Fibroblast of peridontal ligament (primary cell): Measurements from ENCODE around the gene MYPOP.

ENCODE experiments used
- DNase-seq: peaks from one replicate; pipeline ENCODE4 v3.0.0-alpha.2; 2010; ENCODE audit errors: extremely low read depth

MYPOP gene

GRCh38 chr19:45863840-45864628 is 38.4 kb downstream of the MYPOP start, which contains the start of gene FOXA3:
TSS of gene FOXA3 (plus strand) at chr19:45864326. CDS start at chr19:45864457, 131 bp downstream.
- no peak for DNase-seq

- no peak for DNase-seq
Observed at GRCh38 chr19:45863335-45863839, 39.0 kb downstream of the MYPOP start.

DNA sequence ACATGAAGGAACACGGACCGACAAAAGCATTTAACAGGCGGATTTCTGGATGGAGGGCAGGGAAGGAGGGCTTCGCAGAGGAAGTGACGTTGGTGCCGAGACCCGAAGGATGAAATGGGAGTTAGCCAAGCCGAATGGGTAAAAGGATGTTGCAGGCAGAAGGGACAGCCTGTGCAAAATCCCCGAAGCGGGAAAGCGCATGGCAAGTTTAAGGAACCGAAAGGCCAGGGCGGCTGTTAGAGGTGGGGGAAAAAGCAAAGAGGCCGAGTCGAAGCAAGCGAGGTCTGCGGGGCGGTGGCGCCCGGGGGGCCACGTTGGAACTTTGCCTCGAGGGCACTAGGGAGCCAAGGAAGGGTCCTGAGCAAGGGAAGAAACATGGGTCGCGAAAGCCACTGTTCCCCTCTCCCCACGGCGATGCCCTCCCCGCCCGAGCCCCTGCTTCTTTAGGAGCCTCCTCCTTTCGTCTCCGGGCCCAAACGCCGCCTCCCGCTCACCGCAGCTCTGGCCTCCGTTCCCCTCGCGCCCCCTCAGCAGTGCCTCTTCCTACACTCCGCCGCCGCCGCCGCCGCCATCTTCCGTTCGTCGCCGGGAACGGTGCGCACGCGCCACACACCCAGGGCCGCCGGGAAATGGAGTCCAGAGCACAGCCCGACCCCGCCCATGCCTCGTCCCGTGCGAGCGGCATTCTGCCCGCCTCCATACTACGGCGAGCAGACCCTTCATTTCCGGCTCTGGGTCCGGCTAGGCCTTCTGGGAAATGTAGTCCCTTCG is 39.7 kb downstream of the MYPOP start, which contains the start of gene SYMPK:
Gene SYMPK, minus strand, starts transcription at position 584 of the 771 bp plus-strand sequence. CDS start 8,652 bp downstream, outside the sequence.
- peak; percentile 97 for DNase-seq

DNA sequence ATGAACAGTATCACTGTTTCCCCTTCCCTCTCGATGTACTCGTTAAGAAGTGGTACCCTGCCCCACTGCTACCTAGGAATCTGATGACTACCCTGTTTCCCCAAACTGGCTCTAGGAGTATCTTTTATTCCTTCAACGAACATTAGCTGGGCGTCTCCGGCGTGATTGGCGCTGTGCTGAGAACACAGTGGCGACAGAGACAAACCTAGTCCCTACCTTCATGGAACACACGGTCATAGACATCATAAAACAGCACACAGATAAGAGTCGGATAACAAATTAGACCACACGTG is 40.2 kb downstream of the MYPOP start:
- no peak for DNase-seq

DNA sequence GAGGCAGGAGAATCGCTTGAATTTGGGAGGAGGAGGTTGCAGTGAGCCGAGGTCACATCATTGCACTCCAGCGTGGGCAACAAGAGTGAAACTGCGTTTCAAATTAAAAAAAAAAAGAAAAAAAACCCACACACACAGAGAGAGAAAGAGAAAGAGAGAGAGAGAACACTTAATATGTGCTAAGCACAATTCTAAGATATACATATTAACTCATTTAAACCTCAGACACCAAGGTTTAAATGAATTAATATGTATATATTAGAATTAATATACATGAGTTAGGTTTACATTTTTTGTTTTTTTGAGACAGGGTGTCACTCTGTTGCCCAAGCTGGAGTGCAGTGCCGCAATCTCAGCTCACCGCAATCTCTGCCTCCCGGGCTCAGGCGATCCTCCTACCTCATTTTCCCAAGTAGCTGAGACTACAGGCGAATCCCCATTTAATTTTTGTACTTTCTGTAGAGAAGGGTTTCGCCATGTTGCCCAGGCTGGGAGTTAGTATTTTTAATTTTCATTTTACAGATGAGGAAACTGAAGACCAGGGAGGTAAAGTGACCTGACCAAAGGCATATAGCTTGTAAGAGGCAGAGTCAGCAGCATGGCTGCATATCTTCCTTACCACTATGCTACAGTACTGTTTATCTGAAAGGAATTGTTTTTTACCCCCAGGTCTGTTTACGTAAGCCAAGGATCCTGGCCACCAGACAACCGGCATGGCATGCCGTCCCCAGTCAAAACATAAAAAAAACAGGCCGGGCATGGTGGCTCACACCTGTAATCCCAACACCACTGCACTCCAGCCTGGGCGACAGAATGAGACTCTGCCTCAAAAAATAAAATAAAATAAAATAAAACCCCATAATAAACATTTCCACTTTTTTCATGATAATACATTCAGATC is 41.8 kb downstream of the MYPOP start:
- DNase-seq, result no peak

GRCh38 chr19:45854167-45854778 is 48.1 kb downstream of the MYPOP start:
- no peak for DNase-seq

GRCh38 chr19:45852983-45853382 is 49.4 kb downstream of the MYPOP start:
- DNase-seq, result no peak

DNA sequence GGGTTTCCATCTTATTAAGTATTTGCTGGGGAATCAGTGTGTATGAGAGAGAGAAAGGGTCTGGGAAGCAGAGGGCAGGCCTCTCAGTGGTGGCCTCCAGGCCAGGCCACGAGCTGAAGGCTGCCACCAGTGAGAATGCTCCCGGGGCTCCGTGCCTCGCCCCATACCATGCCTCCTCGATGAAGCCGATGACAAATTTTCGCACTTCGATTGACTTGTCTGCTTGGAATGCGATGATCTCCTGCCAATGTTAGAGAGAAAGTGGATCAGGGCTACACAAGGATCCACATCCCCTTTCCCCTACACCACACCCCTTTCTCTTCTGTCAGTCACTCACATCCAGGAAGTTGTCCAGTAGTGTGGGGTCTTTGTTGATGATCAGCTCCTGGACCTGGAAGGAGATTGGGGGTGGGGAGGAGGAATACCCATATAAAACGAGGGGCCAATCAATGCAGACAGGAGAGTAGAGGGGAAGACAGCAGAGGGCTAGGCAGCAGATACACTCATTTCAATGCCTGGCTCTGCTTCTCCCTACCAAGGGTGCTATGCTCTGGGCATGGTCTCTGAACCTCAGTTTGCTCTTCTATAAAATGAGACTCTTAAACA is 50.2 kb downstream of the MYPOP start:
- no peak for DNase-seq

GRCh38 chr19:45848922-45849321 is 53.5 kb downstream of the MYPOP start:
- DNase-seq, result no peak

DNA sequence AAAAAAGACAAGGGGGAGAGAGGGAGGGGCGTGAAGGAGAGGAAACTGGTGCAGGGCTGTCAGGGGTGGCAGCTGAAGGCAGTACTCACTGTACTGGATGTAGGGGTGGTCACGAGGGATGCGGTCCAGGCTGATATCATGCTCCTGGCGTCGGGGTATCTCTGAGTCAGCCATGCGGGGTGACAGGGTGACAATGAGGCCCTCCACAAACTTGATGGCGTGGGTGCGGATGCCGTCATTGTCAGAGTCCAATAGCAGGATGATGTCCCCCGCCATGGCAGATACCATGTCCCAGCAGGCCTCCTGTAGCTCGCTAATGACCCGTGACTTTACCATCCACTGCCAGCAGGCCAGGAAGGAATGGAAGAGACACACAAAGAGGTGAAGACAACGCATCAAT is 54.8 kb downstream of the MYPOP start:
- DNase-seq, result no peak

GRCh38 chr19:45842198-45842597 is 60.2 kb downstream of the MYPOP start:
- no peak for DNase-seq
